Coronary artery (tissue), 2 donors: ENCODE results near the gene PTGS1.

Experiments used
- DNase-seq: peaks from one replicate; pipeline ENCODE4 v3.0.0-alpha.2; 2017; ENCODE audit warnings: low spot score
- H3K27ac ChIP-seq, 2 donors: fragments of 200-600 bp; sonication (generic); one replicate each; pipeline ENCODE4 v1.5.1; 2016 to 2019
- H3K4me3 ChIP-seq: fragments of 200-600 bp; sonication (generic); 2 replicates; pipeline ENCODE4 v1.5.1; 2016; ENCODE audit warnings: mild to moderate bottlenecking, moderate library complexity
- CTCF ChIP-seq: fragments of 200-600 bp; sonication (generic); IDR thresholded peaks from one replicate; pipeline ENCODE4 v1.5.1; 2019; ENCODE audit warnings: antibody characterized with exemption

The PTGS1 gene

GRCh38 chr9:122367065-122367464 lies 3.8 kb upstream of the PTGS1 start:
- TF ChIP-seq CTCF, result no peak
- DNase-seq, result no peak
- no peak overlapping the region for H3K27ac ChIP-seq

DNA sequence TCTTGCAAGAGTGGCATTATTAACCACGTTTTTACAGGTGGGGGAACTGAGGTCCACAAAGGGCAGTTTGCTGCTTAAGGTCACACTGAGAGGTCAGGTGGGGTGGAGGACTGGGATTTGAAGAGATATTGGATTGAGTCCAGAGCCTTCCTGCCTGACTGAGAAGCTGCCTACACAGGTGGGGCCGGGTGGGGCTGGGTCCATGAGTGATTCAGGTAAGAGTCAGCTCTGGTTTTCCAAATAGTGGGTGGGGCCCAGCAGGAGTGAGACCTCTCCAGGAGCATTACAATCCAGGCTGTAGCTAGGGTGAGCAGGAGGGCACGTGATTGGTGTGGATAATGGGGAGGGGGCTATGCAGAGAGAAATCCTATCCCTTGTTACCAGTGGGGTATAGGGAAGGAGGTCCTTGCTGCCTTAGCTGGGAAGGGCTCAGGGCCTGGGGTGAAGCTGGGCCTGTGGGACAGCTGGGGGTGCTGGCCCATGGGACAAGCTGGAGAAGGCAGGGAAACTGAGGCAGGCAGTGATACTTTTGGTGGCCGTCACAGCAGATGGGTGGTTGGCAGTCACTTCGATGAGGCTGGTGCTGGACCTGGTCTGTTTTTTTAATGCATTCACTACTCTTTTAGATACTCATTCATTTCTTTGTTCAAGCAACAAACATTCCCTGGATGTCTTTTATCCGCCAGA lies 2.9 kb upstream of the PTGS1 start:
- DNase-seq, result no peak
- no peak for TF ChIP-seq CTCF
- Histone ChIP-seq H3K4me3 (no peak overlapping the region), H3K27ac (no peak overlapping the region)

More at GRCh38 chr9:122367065-122367464, 3.8 kb upstream of the PTGS1 start:
- H3K4me3 ChIP-seq, result no peak overlapping the region

DNA sequence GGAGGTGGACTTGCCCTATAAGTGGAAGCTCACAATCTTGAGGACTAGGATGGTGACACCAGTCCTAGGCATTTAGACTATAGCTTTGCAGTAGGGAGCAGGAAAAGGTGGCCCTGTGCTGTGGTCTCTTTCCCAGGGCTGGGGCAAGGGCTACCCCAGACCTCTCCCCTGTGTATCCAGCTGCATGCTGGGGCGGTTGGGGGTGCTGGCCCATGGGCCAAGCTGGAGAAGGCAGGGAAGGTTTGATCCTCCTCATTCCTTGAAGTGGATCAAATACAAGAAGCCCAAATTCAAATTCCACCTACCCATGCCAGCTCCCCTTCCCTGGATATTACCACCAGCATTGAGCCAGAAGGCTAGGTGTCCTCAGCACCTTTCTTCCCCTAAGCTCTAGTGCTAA lies 2.2 kb upstream of the PTGS1 start:
- no peak overlapping the region for H3K27ac ChIP-seq
- DNase-seq, result no peak
- TF ChIP-seq CTCF, result no peak
- H3K4me3 ChIP-seq, result no peak overlapping the region

- no peak for TF ChIP-seq CTCF
- Histone ChIP-seq H3K4me3 (peak overlapping the region; percentile 66), H3K27ac (peak overlapping the region in 1 of 2 donors; percentile 20)
- DNase-seq, result no peak
Observed at GRCh38 chr9:122370303-122370702, 521 bp upstream of the PTGS1 start.

DNA sequence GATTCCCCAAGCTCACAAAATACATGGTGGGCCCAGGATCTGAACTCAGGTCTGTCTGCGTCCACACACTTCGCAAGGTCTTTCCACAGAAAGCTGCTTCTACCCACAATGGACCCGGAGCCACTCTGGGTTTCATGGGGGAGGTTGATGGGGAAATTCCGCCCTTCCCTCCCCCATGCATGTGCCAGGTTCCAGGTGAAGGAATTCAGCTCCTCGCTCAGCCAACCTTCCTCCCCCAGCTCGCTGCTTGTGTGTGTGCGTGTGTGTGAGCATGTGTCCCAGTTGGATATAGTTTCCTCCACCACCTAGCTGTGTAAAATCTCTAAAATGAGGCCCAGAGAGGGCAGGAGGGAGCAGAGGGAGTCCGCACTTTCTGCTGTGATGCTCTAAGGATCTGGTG lies 1.0 kb downstream of the PTGS1 start:
- Histone ChIP-seq H3K27ac (no peak overlapping the region), H3K4me3 (peak overlapping the region; percentile 66)
- no peak for DNase-seq
- TF ChIP-seq CTCF, result no peak

GRCh38 chr9:122372856-122373845 lies 2.3 kb downstream of the PTGS1 start:
- TF ChIP-seq CTCF, result no peak
- no peak overlapping the region for H3K4me3 ChIP-seq

More at GRCh38 chr9:122372856-122373845, 2.3 kb downstream of the PTGS1 start:
- no peak overlapping the region for H3K27ac ChIP-seq
- DNase-seq, result no peak
